DOHH2 (cell line): ENCODE measurements around the gene CEP19.

Experiments used
- EZH2phosphoT487 ChIP-seq: fragments of 200-600 bp; sonication (generic); IDR thresholded peaks from 2 replicates; pipeline ENCODE4 v1.6.1; 2017; ENCODE audit warnings: borderline replicate concordance, mild to moderate bottlenecking, antibody characterized with exemption, low read length, moderate library complexity, mixed read lengths
- TF ChIP-seq, protein P1 (sequence below): fragments of 200-600 bp; sonication (generic); IDR thresholded peaks from one replicate; pipeline ENCODE4 v1.5.1; 2014; ENCODE audit warnings: antibody characterized with exemption, mild to moderate bottlenecking, low read depth, low read length; ENCODE audit not compliant: poor library complexity, severe bottlenecking

DNA sequence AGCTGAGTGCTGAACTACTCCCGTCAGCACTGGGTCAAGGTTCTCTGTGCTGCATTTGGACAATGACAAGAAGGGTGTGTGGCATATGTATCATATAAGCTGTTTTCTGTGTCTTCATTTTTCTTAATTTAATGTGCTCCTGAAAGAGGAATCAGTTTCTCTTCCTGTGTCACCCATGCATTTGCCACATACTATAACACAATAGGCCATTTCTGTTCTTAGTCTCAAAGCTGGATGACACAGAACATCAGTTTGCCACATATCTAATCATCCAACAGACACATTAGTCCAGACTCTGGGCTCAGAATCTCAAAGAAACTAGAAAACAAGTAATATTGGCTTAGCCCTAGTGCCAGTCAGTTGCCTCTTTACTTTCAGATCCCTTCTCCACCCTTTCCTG, 34.1 kb downstream of the CEP19 start:
- TF ChIP-seq, protein P1, sequence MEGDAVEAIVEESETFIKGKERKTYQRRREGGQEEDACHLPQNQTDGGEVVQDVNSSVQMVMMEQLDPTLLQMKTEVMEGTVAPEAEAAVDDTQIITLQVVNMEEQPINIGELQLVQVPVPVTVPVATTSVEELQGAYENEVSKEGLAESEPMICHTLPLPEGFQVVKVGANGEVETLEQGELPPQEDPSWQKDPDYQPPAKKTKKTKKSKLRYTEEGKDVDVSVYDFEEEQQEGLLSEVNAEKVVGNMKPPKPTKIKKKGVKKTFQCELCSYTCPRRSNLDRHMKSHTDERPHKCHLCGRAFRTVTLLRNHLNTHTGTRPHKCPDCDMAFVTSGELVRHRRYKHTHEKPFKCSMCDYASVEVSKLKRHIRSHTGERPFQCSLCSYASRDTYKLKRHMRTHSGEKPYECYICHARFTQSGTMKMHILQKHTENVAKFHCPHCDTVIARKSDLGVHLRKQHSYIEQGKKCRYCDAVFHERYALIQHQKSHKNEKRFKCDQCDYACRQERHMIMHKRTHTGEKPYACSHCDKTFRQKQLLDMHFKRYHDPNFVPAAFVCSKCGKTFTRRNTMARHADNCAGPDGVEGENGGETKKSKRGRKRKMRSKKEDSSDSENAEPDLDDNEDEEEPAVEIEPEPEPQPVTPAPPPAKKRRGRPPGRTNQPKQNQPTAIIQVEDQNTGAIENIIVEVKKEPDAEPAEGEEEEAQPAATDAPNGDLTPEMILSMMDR, result no peak
- no peak for TF ChIP-seq EZH2phosphoT487
